Gastrocnemius medialis (tissue), 4 donors: ENCODE results near the gene C1orf116.

Source experiments
- POLR2A ChIP-seq, 2 donors: fragments of 450-650 bp; IDR thresholded peaks; one replicate each; pipeline ENCODE4 v1.6.1; 2017; ENCODE audit warnings: antibody characterized with exemption in 2 of 2, mild to moderate bottlenecking in 2 of 2, moderate library complexity in 2 of 2
- TF ChIP-seq, protein P1 (sequence below), 5 experiments: fragments of 450-650 bp in 3 of 5; fragments of 200-600 bp in 2 of 5; sonication (generic) in 2 of 5; IDR thresholded peaks in 4 of 5; conservative IDR thresholded peaks in 1 of 5; 1 replicate in 4 of 5; 2 replicates in 1 of 5; pipeline ENCODE4 v1.5.1; 2016 to 2019; ENCODE audit warnings: antibody characterized with exemption in 5 of 5, mild to moderate bottlenecking in 3 of 5, moderate library complexity in 3 of 5

DNA sequence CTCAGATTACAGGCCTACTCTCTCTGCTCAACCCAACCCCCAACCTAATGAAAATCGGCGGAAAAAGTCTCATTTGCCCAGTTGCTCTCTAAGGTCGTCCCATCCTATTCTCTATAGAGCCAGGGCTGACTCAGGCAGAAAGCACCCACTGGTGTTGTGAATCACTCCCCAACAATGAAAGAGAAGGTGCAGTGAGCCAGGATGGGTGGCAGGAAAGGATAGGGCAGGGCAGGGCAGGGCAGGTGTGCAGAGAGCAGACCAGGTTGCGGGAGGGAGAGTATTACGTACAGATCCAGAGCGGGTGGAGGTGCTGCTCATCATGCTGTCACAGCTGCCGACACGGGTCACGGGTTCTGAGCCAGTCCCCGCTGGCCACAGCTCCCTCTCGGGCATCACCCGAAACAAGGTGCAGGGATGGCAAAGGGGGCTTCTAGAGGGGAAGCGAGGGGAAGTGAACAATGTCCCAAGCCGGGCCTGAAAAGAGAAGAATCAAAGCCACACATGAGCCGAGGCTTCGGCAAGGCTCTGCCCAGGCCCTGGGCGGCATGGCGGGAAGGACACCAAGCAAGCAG, 5.3 kb downstream of the C1orf116 start:
- TF ChIP-seq, protein P1, sequence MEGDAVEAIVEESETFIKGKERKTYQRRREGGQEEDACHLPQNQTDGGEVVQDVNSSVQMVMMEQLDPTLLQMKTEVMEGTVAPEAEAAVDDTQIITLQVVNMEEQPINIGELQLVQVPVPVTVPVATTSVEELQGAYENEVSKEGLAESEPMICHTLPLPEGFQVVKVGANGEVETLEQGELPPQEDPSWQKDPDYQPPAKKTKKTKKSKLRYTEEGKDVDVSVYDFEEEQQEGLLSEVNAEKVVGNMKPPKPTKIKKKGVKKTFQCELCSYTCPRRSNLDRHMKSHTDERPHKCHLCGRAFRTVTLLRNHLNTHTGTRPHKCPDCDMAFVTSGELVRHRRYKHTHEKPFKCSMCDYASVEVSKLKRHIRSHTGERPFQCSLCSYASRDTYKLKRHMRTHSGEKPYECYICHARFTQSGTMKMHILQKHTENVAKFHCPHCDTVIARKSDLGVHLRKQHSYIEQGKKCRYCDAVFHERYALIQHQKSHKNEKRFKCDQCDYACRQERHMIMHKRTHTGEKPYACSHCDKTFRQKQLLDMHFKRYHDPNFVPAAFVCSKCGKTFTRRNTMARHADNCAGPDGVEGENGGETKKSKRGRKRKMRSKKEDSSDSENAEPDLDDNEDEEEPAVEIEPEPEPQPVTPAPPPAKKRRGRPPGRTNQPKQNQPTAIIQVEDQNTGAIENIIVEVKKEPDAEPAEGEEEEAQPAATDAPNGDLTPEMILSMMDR (IDR thresholded peaks at IDR 0.05 in 4 of 5, conservative IDR thresholded peaks at IDR 0.05 in 1 of 5), result no peak
- TF ChIP-seq POLR2A (IDR thresholded peaks at IDR 0.05), result no peak
